ENCODE data around the gene RABGEF1. TPM values are rescaled to one million over a fixed set of nuclear protein-coding genes. Genes with fewer than 3 reads are reported as not detected.

RABGEF1 gene
- total RNA-seq, 1 donor from 2014 or later, result 14.1 TPM

- no peak for DNase-seq
- peaks cover 14% of the 10 kb centered on the region for H3K4me1 Mint-ChIP-seq (ENCODE audit: low read depth, unreplicated experiment)
- peaks cover 5% of the 10 kb centered on the region for H3K36me3 Mint-ChIP-seq (ENCODE audit: unreplicated experiment)
- no peak for TF ChIP-seq CTCF (IDR thresholded peaks at IDR 0.05; ENCODE audit: partially characterized antibody, unreplicated experiment)
- H3K9me3 Mint-ChIP-seq (ENCODE audit: unreplicated experiment), result peaks cover 13% of the 10 kb centered on the region
- peak overlapping the region; percentile 82 for H3K27ac Mint-ChIP-seq (ENCODE audit: unreplicated experiment)
- H3K27me3 Mint-ChIP-seq (ENCODE audit: unreplicated experiment), result peaks cover 6% of the 10 kb centered on the region
- H3K4me3 Mint-ChIP-seq (ENCODE audit: unreplicated experiment), result no peak overlapping the region
Measured at GRCh38 chr7:66697449-66698438, 42.8 kb upstream of the RABGEF1 start.

GRCh38 chr7:66698652-66699205, 41.8 kb upstream of the RABGEF1 start:
- H3K36me3 Mint-ChIP-seq (ENCODE audit: unreplicated experiment), result peaks cover 5% of the 10 kb centered on the region
- H3K27ac Mint-ChIP-seq (ENCODE audit: unreplicated experiment), result no peak overlapping the region
- peaks cover 6% of the 10 kb centered on the region for H3K27me3 Mint-ChIP-seq (ENCODE audit: unreplicated experiment)
- peaks cover 13% of the 10 kb centered on the region for H3K9me3 Mint-ChIP-seq (ENCODE audit: unreplicated experiment)
- DNase-seq, result no peak
- no peak overlapping the region for H3K4me3 Mint-ChIP-seq (ENCODE audit: unreplicated experiment)
- no peak for TF ChIP-seq CTCF (IDR thresholded peaks at IDR 0.05; ENCODE audit: partially characterized antibody, unreplicated experiment)
- peaks cover 14% of the 10 kb centered on the region for H3K4me1 Mint-ChIP-seq (ENCODE audit: low read depth, unreplicated experiment)

- no peaks in the 10 kb centered on the region for H3K36me3 Mint-ChIP-seq (ENCODE audit: unreplicated experiment)
- H3K4me3 Mint-ChIP-seq (ENCODE audit: unreplicated experiment), result no peak overlapping the region
- no peak overlapping the region for H3K27ac Mint-ChIP-seq (ENCODE audit: unreplicated experiment)
- no peak for DNase-seq
- TF ChIP-seq CTCF (IDR thresholded peaks at IDR 0.05; ENCODE audit: partially characterized antibody, unreplicated experiment), result no peak
- H3K27me3 Mint-ChIP-seq (ENCODE audit: unreplicated experiment), result peaks cover 7% of the 10 kb centered on the region
- peaks cover 9% of the 10 kb centered on the region for H3K9me3 Mint-ChIP-seq (ENCODE audit: unreplicated experiment)
- peaks cover 11% of the 10 kb centered on the region for H3K4me1 Mint-ChIP-seq (ENCODE audit: low read depth, unreplicated experiment)
Measured at GRCh38 chr7:66699998-66700397, 40.5 kb upstream of the RABGEF1 start.

GRCh38 chr7:66700633-66701131, 39.9 kb upstream of the RABGEF1 start:
- Mint-ChIP-seq H3K9me3 (ENCODE audit: unreplicated experiment) (peaks cover 5% of the 10 kb centered on the region), H3K4me1 (ENCODE audit: low read depth, unreplicated experiment) (peaks cover 8% of the 10 kb centered on the region), H3K27ac (ENCODE audit: unreplicated experiment) (no peak overlapping the region), H3K27me3 (ENCODE audit: unreplicated experiment) (peaks cover 6% of the 10 kb centered on the region), H3K36me3 (ENCODE audit: unreplicated experiment) (no peaks in the 10 kb centered on the region), H3K4me3 (ENCODE audit: unreplicated experiment) (no peak overlapping the region)
- no peak for TF ChIP-seq CTCF (IDR thresholded peaks at IDR 0.05; ENCODE audit: partially characterized antibody, unreplicated experiment)
- DNase-seq, result no peak

All from glutamatergic neuron (in vitro differentiated cells).